Transverse colon (tissue), 4 donors: ENCODE measurements around the gene RNF125. TPM values are rescaled to one million over a fixed set of nuclear protein-coding genes. Genes with fewer than 3 reads are reported as not detected.

ENCODE experiments used
- DNase-seq: peaks from one replicate; pipeline ENCODE4 v3.0.0-alpha.2; 2019
- H3K27ac ChIP-seq, 4 donors: fragments of 200-600 bp; sonication (generic); 2 replicates each; pipeline ENCODE4 v1.5.1; 2016 to 2018; ENCODE audit warnings: inconsistent platforms in 4 of 4
- H3K27me3 ChIP-seq: fragments of 200-600 bp; sonication (generic); 2 replicates; pipeline ENCODE4 v1.5.1; 2017; ENCODE audit warnings: inconsistent platforms
- H3K36me3 ChIP-seq, 4 donors: fragments of 200-600 bp; sonication (generic); 2 replicates each; pipeline ENCODE4 v1.5.1; 2017 to 2019; ENCODE audit warnings: inconsistent platforms in 4 of 4
- H3K4me1 ChIP-seq, 4 donors: fragments of 200-600 bp; sonication (generic); 2 replicates each; pipeline ENCODE4 v1.5.1; 2017 to 2020; ENCODE audit warnings: inconsistent platforms in 4 of 4
- H3K4me3 ChIP-seq, 4 donors: fragments of 200-600 bp; sonication (generic); 1 replicate in 1 of 4; 2 replicates in 3 of 4; pipeline versions ENCODE4 v1.5.1 to v1.6.1; 2017 to 2019; ENCODE audit warnings: inconsistent platforms in 4 of 4
- H3K9me3 ChIP-seq, 2 donors: fragments of 200-600 bp; sonication (generic); 2 replicates each; pipeline ENCODE4 v1.5.1; 2017 to 2019; ENCODE audit warnings: inconsistent platforms in 2 of 2
- CTCF ChIP-seq, 5 experiments: fragments of 200-600 bp in 3 of 5; fragments of 450-650 bp in 2 of 5; sonication (generic) in 3 of 5; IDR thresholded peaks; 1 replicate in 2 of 5; 2 replicates in 3 of 5; pipeline ENCODE4 v1.5.1; 2016 to 2017; ENCODE audit warnings: antibody characterized with exemption in 5 of 5, inconsistent platforms in 3 of 5, mild to moderate bottlenecking in 2 of 5, moderate library complexity in 1 of 5
- EP300 ChIP-seq: sonication (generic); formaldehyde crosslinking; IDR thresholded peaks from one replicate; pipeline ENCODE4 v1.6.1; 2017; ENCODE audit warnings: antibody characterized with exemption, low read depth
- POLR2A ChIP-seq: fragments of 450-650 bp; IDR thresholded peaks from one replicate; pipeline ENCODE4 v1.6.1; 2016; ENCODE audit warnings: antibody characterized with exemption, mild to moderate bottlenecking, moderate library complexity
- POLR2AphosphoS5 ChIP-seq, 3 donors: sonication (generic); formaldehyde crosslinking; IDR thresholded peaks; one replicate each; pipeline ENCODE4 v1.6.1; 2016; ENCODE audit warnings: antibody characterized with exemption in 3 of 3
- WGBS, 2 donors: methylation state at CpG; one replicate each; pipeline ENCODE4 v1.1.5; 2018; ENCODE audit warnings: low coverage in 1 of 2; 5-methylcytosine and 5-hydroxymethylcytosine counted together
- in situ Hi-C, 4 donors: fragments of 200-750 bp; cut with MboI; loops; one replicate each; pipeline versions ENCODE4 v1.15.0 to v1.15.1; 2017; ENCODE audit warnings: low sequenced_read_pairs in 3 of 4, low pct_ligation_motif_present in 1 of 4, low pct_unique_long_range_greater_than_20kb in 1 of 4
- intact Hi-C: fragments of 100-400 bp; cut with DNase I; formaldehyde crosslinking; loops from one replicate; pipeline ENCODE4 v1.15.1; 2023; ENCODE audit warnings: low total_unique reads
- total RNA-seq, 4 donors: library from RNA; depleted of rRNA; stranded (reverse); fragments of >200 nt; gene quantifications; one replicate each; pipeline ENCODE4 v1.1.0, GENCODE V29; 2016

The RNF125 gene
- total RNA-seq, 4 donors from 2014 or later, result 7.9 to 12.1 (median 10.3) TPM

GRCh38 chr18:32067375-32068167 lies 48.9 kb downstream of the RNF125 start:
- Histone ChIP-seq H3K4me3 (no peak overlapping the region), H3K27me3 (no peaks in the 10 kb centered on the region), H3K27ac (peak overlapping the region; percentile 42 to 66 (median 60)), H3K9me3 (no peaks in the 10 kb centered on the region), H3K36me3 (no peaks in the 10 kb centered on the region), H3K4me1 (peaks cover 0 to 4% (median 0%) of the 10 kb centered on the region in 4 donors)
- DNase-seq, result no peak
- TF ChIP-seq CTCF (IDR thresholded peaks at IDR 0.05) (no peak), POLR2AphosphoS5 (IDR thresholded peaks at IDR 0.05) (no peak), POLR2A (no peak), EP300 (no peak)
- 68 to 78% methylated on average over 3 of the region's 3 CpGs for WGBS, 2 donors
- in situ Hi-C loops (no loop called here), intact Hi-C loops (no loop called here)

GRCh38 chr18:32072321-32072720 lies 53.7 kb downstream of the RNF125 start:
- no peaks in the 10 kb centered on the region for H3K9me3 ChIP-seq
- no peak overlapping the region for H3K4me3 ChIP-seq
- intact Hi-C loops (no loop called here), in situ Hi-C loops (no loop called here)
- WGBS, 2 donors, result 48 to 55% methylated on average over 4 of the region's 4 CpGs
- H3K27ac ChIP-seq, result no peak overlapping the region
- no peaks in the 10 kb centered on the region for H3K36me3 ChIP-seq
- no peaks in the 10 kb centered on the region for H3K27me3 ChIP-seq
- no peak for DNase-seq
- H3K4me1 ChIP-seq, result peaks cover 0 to 4% (median 0%) of the 10 kb centered on the region in 4 donors
- TF ChIP-seq EP300 (no peak), POLR2AphosphoS5 (IDR thresholded peaks at IDR 0.05) (no peak), POLR2A (no peak), CTCF (IDR thresholded peaks at IDR 0.05) (peak; percentile 24 to 45 (median 41))

- in situ Hi-C loops, result no loop called here
- 86 to 95% methylated on average over 1 of the region's 1 CpG for WGBS, 2 donors
- no peak for DNase-seq
These were observed 55.6 kb downstream of the RNF125 start for GRCh38 chr18:32074206-32074605.

More at GRCh38 chr18:32074206-32074605, 55.6 kb downstream of the RNF125 start:
- TF ChIP-seq POLR2A (no peak), EP300 (no peak), CTCF (IDR thresholded peaks at IDR 0.05) (no peak), POLR2AphosphoS5 (IDR thresholded peaks at IDR 0.05) (no peak)
- intact Hi-C loops, result no loop called here
- Histone ChIP-seq H3K4me1 (peaks cover 0 to 4% (median 0%) of the 10 kb centered on the region in 4 donors), H3K4me3 (no peak overlapping the region), H3K9me3 (no peaks in the 10 kb centered on the region), H3K27ac (no peak overlapping the region), H3K36me3 (no peaks in the 10 kb centered on the region), H3K27me3 (no peaks in the 10 kb centered on the region)
